HepG2 (cell line): ENCODE measurements around the gene SFXN5.

ENCODE experiments used
- ARNTL ChIP-seq: sonication (generic); formaldehyde crosslinking; IDR thresholded peaks from 2 replicates; pipeline ENCODE4 v1.4.0; 2020; ENCODE audit warnings: mild to moderate bottlenecking, missing genetic modification reagents
- CBFB ChIP-seq: sonication (generic); formaldehyde crosslinking; IDR thresholded peaks from 2 replicates; pipeline ENCODE4 v1.4.0; 2020; ENCODE audit warnings: missing genetic modification reagents
- EP300 ChIP-seq, 3 experiments: sonication (generic) in 1 of 3; formaldehyde crosslinking in 1 of 3; IDR thresholded peaks; 2 replicates each; pipeline versions ENCODE4 v1.5.1 to v1.6.1; 2011 to 2020; ENCODE audit warnings: low read depth in 2 of 3, low read length in 2 of 3, borderline replicate concordance in 1 of 3, improper control_type of control experiment in 1 of 3, mild to moderate bottlenecking in 1 of 3, missing genetic modification reagents in 1 of 3, moderate library complexity in 1 of 3
- GABPA ChIP-seq, 2 experiments: IDR thresholded peaks; 2 replicates each; pipeline ENCODE4 v1.6.1; 2011 to 2016; ENCODE audit warnings: low read depth in 2 of 2, low read length in 1 of 2, missing biosample characterization in 1 of 2, missing genetic modification characterization in 1 of 2
- NFYC ChIP-seq: IDR thresholded peaks from 2 replicates; pipeline ENCODE4 v1.6.1; 2016; ENCODE audit warnings: missing genetic modification reagents, missing compliant biosample characterization
- REL ChIP-seq: sonication (generic); formaldehyde crosslinking; conservative IDR thresholded peaks from 2 replicates; pipeline ENCODE4 v1.8.0; 2022; ENCODE audit warnings: mild to moderate bottlenecking, missing genetic modification reagents, moderate library complexity
- RFX5 ChIP-seq: IDR thresholded peaks from 2 replicates; pipeline ENCODE4 v1.6.1; 2011; ENCODE audit warnings: low read depth, low read length, improper control_type of control experiment
- TP53 ChIP-seq: sonication (generic); formaldehyde crosslinking; conservative IDR thresholded peaks from 2 replicates; pipeline ENCODE4 v1.4.0; 2020; ENCODE audit warnings: missing genetic modification reagents
- TF ChIP-seq, protein P1 (sequence below), 2 experiments: IDR thresholded peaks; 2 replicates each; pipeline ENCODE4 v1.6.1; 2011 to 2012; ENCODE audit warnings: low read length in 2 of 2, borderline replicate concordance in 1 of 2, low read depth in 1 of 2, mild to moderate bottlenecking in 1 of 2, moderate library complexity in 1 of 2
- TF ChIP-seq, protein P2 (sequence below): IDR thresholded peaks from 2 replicates; pipeline ENCODE4 v1.6.1; 2012; ENCODE audit warnings: inconsistent platforms
- TF ChIP-seq, protein P3 (sequence below): sonication (generic); formaldehyde crosslinking; IDR thresholded peaks from 2 replicates; pipeline ENCODE4 v1.5.0; 2020; ENCODE audit warnings: mild to moderate bottlenecking, missing genetic modification reagents, moderate library complexity
- TF ChIP-seq, protein P4 (sequence below): sonication (generic); formaldehyde crosslinking; IDR thresholded peaks from 2 replicates; pipeline ENCODE4 v1.4.0; 2020; ENCODE audit warnings: missing genetic modification reagents, borderline replicate concordance
- TF ChIP-seq, protein P5 (sequence below): sonication (generic); formaldehyde crosslinking; IDR thresholded peaks from 2 replicates; pipeline ENCODE4 v1.4.0; 2020; ENCODE audit warnings: missing genetic modification reagents
- TF ChIP-seq, protein P6 (sequence below): sonication (generic); formaldehyde crosslinking; IDR thresholded peaks from 2 replicates; pipeline ENCODE4 v1.5.1; 2020; ENCODE audit warnings: mild to moderate bottlenecking, missing genetic modification reagents

DNA sequence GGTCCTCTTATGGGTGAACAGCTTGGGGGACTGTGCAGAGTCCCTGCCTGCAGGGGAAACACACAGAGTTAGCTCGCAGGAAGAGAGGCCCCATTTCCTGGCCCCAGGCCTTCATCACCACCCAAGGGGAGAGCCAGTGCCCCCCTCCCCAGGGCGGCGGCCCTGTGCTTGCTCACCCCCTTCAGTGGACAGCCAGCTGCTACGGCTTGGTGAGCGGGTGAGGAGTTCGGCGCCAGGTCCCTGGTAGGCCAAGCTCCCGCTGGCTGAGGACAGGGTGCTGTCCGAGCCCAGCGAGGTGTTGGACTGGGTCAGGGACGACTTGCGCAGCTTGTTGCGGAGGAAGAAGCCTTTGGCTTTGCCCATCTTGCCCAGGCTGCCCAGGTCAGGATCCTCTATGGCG is 17.2 kb upstream of the SFXN5 start:
- TF ChIP-seq RFX5 (no peak), GABPA (IDR thresholded peaks at IDR 0.05; ENCODE audit: low read depth, low read length) (no peak), GABPA (CRISPR knock-in tag; IDR thresholded peaks at IDR 0.05; ENCODE audit: low read depth) (no peak), EP300 (IDR thresholded peaks at IDR 0.05; ENCODE audit: low read depth in 2 of 2, low read length in 2 of 2) (no peak), EP300 (CRISPR knock-in tag; IDR thresholded peaks at IDR 0.05; ENCODE audit: borderline replicate concordance) (no peak), REL (CRISPR knock-in tag) (no peak), TP53 (no peak), ARNTL (CRISPR knock-in tag) (no peak), CBFB (CRISPR knock-in tag) (no peak), NFYC (CRISPR knock-in tag) (no peak)
- TF ChIP-seq, protein P1, sequence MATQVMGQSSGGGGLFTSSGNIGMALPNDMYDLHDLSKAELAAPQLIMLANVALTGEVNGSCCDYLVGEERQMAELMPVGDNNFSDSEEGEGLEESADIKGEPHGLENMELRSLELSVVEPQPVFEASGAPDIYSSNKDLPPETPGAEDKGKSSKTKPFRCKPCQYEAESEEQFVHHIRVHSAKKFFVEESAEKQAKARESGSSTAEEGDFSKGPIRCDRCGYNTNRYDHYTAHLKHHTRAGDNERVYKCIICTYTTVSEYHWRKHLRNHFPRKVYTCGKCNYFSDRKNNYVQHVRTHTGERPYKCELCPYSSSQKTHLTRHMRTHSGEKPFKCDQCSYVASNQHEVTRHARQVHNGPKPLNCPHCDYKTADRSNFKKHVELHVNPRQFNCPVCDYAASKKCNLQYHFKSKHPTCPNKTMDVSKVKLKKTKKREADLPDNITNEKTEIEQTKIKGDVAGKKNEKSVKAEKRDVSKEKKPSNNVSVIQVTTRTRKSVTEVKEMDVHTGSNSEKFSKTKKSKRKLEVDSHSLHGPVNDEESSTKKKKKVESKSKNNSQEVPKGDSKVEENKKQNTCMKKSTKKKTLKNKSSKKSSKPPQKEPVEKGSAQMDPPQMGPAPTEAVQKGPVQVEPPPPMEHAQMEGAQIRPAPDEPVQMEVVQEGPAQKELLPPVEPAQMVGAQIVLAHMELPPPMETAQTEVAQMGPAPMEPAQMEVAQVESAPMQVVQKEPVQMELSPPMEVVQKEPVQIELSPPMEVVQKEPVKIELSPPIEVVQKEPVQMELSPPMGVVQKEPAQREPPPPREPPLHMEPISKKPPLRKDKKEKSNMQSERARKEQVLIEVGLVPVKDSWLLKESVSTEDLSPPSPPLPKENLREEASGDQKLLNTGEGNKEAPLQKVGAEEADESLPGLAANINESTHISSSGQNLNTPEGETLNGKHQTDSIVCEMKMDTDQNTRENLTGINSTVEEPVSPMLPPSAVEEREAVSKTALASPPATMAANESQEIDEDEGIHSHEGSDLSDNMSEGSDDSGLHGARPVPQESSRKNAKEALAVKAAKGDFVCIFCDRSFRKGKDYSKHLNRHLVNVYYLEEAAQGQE (IDR thresholded peaks at IDR 0.05; ENCODE audit: borderline replicate concordance in 1 of 2, low read depth in 1 of 2, low read length in 2 of 2), result no peak
- TF ChIP-seq, protein P2, sequence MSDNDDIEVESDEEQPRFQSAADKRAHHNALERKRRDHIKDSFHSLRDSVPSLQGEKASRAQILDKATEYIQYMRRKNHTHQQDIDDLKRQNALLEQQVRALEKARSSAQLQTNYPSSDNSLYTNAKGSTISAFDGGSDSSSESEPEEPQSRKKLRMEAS, result no peak
- TF ChIP-seq, protein P3, sequence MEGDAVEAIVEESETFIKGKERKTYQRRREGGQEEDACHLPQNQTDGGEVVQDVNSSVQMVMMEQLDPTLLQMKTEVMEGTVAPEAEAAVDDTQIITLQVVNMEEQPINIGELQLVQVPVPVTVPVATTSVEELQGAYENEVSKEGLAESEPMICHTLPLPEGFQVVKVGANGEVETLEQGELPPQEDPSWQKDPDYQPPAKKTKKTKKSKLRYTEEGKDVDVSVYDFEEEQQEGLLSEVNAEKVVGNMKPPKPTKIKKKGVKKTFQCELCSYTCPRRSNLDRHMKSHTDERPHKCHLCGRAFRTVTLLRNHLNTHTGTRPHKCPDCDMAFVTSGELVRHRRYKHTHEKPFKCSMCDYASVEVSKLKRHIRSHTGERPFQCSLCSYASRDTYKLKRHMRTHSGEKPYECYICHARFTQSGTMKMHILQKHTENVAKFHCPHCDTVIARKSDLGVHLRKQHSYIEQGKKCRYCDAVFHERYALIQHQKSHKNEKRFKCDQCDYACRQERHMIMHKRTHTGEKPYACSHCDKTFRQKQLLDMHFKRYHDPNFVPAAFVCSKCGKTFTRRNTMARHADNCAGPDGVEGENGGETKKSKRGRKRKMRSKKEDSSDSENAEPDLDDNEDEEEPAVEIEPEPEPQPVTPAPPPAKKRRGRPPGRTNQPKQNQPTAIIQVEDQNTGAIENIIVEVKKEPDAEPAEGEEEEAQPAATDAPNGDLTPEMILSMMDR (CRISPR knock-in tag), result no peak
- TF ChIP-seq, protein P4, sequence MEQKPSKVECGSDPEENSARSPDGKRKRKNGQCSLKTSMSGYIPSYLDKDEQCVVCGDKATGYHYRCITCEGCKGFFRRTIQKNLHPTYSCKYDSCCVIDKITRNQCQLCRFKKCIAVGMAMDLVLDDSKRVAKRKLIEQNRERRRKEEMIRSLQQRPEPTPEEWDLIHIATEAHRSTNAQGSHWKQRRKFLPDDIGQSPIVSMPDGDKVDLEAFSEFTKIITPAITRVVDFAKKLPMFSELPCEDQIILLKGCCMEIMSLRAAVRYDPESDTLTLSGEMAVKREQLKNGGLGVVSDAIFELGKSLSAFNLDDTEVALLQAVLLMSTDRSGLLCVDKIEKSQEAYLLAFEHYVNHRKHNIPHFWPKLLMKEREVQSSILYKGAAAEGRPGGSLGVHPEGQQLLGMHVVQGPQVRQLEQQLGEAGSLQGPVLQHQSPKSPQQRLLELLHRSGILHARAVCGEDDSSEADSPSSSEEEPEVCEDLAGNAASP (CRISPR knock-in tag), result no peak
- TF ChIP-seq, protein P5, sequence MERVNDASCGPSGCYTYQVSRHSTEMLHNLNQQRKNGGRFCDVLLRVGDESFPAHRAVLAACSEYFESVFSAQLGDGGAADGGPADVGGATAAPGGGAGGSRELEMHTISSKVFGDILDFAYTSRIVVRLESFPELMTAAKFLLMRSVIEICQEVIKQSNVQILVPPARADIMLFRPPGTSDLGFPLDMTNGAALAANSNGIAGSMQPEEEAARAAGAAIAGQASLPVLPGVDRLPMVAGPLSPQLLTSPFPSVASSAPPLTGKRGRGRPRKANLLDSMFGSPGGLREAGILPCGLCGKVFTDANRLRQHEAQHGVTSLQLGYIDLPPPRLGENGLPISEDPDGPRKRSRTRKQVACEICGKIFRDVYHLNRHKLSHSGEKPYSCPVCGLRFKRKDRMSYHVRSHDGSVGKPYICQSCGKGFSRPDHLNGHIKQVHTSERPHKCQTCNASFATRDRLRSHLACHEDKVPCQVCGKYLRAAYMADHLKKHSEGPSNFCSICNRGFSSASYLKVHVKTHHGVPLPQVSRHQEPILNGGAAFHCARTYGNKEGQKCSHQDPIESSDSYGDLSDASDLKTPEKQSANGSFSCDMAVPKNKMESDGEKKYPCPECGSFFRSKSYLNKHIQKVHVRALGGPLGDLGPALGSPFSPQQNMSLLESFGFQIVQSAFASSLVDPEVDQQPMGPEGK (CRISPR knock-in tag), result no peak
- TF ChIP-seq, protein P6, sequence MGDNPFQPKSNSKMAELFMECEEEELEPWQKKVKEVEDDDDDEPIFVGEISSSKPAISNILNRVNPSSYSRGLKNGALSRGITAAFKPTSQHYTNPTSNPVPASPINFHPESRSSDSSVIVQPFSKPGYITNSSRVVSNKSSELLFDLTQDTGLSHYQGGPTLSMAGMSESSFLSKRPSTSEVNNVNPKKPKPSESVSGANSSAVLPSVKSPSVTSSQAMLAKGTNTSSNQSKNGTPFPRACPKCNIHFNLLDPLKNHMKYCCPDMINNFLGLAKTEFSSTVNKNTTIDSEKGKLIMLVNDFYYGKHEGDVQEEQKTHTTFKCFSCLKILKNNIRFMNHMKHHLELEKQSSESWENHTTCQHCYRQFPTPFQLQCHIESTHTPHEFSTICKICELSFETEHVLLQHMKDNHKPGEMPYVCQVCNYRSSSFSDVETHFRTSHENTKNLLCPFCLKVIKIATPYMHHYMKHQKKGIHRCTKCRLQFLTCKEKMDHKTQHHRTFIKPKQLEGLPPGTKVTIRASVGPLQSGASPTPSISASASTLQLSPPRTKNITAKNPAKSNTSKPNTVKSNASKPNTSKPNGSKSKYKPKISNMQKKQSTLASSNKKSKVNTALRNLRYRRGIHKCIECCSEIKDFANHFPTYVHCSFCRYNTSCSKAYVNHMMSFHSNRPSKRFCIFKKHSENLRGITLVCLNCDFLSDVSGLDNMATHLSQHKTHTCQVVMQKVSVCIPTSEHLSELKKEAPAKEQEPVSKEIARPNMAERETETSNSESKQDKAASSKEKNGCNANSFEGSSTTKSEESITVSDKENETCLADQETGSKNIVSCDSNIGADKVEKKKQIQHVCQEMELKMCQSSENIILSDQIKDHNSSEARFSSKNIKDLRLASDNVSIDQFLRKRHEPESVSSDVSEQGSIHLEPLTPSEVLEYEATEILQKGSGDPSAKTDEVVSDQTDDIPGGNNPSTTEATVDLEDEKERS (CRISPR knock-in tag), result no peak
